ENCODE results near the gene PML.
"Not testable (repeated sequence)": the region's sequence is repeated elsewhere in the genome, so short reads cannot be mapped to it uniquely, and the experiment has no call there.

The PML gene

DNA sequence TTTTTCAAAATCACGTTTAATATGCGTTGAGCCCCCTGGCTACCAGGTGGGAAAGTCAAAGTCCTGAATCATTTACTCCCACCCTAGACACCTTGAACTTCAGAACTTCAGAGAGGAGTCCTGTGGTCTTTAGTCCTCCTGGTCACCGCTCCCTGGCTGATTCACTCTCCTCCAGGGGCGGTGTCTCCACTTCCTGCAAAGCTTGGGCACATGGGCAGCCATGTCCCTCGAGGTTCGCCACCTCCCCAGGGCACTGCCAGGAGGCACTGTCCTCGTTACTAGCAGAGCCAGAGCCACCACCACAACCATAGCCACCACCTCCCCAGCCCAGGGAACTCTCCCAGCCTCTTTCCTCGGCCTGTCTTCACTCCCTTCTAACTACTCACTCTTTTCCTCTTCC lies 37.2 kb upstream of the PML start:
- DNase-seq (ENCODE audit: low read depth), result no peak
- no peak overlapping the region for H3K4me3 ChIP-seq (ENCODE audit: low read depth, low read length)

DNA sequence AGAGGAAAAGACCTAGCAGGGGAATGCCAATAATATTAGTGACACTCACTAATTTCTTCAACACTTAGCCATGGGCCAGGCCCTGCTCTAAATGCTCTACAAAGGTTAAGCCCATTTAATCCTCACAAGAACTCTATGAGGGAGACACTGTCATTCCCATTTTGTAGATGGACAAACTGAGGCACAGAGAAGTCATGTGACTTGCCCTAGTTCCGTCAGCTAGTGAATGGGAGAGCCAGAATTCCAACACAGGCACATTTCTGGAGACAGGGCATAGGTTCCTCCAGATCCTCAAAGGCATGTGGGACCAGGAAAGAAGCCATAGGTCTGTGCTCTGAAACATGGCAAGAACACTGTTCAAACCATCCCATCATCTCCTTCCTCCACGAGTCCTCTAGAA lies 36.7 kb upstream of the PML start:
- DNase-seq (ENCODE audit: low read depth), result no peak
- H3K4me3 ChIP-seq (ENCODE audit: low read depth, low read length), result no peak overlapping the region

DNA sequence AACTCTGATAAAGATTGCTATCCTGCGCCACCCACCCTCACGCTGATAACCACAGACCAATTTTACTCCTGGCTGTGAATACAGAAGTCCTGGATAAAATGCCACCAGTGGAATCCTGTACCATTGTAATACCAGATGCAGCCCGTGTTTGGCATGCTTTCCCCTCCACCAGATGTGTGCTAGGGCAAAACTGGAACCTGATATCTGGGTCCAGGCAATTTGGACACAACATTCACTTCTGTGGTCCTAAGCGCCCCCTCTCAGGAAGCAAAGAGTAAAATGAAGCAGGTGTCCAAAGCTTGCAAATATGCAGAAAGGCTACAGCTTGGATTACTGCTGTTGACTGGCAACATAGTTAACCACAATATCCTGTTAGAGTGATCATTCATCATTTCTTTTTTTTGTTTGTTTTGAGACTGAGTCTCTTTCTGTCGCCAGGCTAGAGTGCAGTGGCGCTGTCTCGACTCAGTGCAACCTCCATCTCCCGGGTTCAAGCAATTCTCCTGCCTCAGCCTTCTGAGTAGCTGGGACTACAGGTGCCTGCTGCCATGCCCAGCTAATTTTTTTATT lies 35.4 kb upstream of the PML start:
- H3K4me3 ChIP-seq (ENCODE audit: low read depth, low read length), result no peak overlapping the region
- no peak for DNase-seq (ENCODE audit: low read depth)

DNA sequence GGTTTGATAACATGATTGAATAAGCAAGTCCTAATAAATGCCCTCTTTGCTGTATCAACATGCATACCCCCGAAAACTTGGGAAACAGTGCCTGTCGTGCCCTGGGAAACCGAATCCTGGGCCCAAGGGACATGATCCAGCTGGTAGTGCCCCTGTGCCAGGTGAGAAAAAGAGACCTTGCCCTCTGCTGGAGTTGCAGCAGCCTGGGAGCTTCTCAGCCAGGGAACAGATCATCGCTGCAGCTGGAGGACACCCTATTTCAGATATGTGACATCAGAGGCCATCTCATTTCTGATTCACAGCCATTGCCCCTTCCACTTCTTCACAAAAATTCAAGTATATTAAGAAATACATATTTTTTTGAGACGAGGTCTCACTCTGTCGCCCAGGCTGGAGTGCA lies 34.7 kb upstream of the PML start:
- no peak overlapping the region for H3K4me3 ChIP-seq (ENCODE audit: low read depth, low read length)
- DNase-seq (ENCODE audit: low read depth), result no peak

DNA sequence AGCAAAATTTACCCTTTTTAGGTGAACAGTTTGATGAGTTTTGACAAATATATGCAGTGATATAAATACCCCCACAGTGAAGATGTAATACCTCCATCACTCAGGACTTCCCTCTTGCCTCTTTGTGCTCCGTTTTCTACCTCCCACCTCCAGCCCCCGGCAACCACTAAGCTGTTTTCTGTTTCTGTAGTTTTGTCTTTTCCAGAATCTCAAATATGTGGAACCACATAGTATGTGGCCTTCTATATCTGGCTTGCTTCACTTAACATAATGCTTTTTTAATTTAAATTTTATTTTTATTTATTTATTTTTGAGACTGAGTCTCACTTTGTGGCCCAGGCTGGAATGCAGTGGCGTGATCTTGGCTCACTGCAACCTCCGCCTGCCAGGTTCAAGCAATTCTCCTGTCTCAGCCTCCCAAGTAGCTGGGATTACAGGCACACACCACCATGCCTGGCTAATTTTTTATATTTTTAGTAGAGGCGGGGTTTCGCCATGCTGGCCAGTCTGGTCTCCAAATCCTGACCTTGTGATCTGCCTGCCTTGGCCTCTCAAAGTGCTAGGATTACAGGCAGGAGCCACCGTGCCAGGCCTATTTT lies 33.9 kb upstream of the PML start:
- H3K4me3 ChIP-seq (ENCODE audit: low read depth, low read length); DNase-seq (ENCODE audit: low read depth): not testable (repeated sequence)

DNA sequence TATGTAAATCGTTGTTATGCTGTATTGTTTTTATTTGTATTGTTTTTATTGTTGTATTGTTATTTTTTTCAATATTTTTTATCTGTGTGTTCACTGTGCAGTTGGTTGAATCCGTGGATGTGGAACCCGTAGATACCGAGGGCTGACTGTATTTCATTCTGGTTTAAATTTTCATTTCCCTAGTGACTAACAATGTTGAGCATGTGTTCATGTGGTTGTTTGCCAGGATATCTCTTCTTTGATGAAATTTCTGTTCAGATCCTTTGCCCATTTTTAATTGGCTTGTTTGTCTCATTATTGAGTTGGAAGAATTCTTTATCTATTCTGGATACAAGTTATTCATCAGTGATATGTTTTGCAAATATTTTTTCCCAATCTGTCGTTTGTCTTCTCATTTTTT lies 32.1 kb upstream of the PML start:
- DNase-seq (ENCODE audit: low read depth), result no peak

DNA sequence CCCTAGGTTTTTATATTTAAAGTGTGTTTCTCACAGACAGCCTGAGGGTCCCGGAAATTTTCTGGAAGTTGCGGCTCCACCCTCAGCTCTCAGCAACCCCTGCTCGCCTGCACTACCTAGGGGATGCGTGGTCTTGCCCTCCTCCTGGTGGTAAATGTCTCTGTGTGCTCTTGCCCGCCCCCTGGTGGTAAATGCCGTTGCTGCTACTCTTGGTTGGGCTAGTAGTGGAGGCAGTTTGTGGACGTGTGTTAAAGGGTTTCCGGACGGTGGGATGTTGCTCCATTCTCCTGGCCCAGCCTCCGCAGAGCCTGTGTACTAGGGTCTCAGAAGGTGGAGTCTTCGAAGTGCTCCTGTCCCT lies 29.8 kb upstream of the PML start:
- no peak overlapping the region for H3K4me3 ChIP-seq (ENCODE audit: low read depth, low read length)
- DNase-seq (ENCODE audit: low read depth), result no peak

More for the DNA sequence above, 32.1 kb upstream of the PML start:
- H3K4me3 ChIP-seq (ENCODE audit: low read depth, low read length), result no peak overlapping the region

DNA sequence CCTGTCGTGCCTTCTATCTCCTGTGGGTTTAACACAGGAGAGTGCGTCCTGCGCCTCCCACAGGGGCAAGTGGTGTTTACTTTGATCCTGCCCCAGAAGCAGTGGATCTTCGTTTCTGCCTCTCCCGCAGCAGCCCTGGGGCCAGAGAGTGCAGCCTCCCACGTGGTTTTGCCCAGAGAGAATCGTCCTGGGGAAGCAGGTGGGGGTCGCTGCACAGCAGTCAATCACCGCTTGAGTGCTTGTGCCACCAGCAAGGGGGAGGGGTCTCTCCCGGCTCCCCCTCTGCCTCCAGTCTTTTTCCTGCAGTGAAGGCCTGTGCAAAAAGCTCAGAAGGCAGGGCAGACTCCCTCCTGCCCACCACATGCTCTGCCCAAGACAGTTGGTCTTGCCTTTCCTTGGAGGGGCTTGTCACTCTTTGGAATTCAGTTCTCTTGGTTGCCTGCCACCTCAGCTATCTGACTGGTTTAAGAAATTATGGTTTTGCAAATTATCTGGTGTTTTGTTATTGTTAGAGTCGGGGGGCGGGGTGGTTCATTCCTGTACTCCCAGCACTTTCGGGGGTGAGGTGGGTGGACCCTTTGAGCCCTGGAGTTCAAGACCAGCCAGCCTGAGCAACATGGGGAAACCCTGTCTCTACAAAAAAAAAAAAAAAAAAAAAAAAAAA lies 29.3 kb upstream of the PML start:
- no peak overlapping the region for H3K4me3 ChIP-seq (ENCODE audit: low read depth, low read length)
- DNase-seq (ENCODE audit: low read depth), result no peak

DNA sequence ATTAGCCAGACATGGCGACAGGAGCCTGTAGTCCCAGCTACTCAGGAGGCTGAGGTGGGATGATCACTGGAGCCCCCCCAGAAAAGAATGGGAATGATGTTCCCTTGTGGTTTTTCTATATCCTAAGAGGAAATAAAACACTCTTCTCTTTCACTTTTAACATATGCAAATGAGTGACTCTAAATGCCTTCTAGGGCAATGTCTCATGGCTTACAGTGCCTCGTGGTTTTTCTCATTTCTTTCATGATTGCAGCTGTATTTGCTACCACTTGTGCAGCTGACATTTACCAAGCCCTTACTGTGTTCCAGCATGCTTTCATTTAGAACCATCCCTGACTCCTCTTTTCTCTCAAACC lies 28.8 kb upstream of the PML start:
- no peak for DNase-seq (ENCODE audit: low read depth)
- no peak overlapping the region for H3K4me3 ChIP-seq (ENCODE audit: low read depth, low read length)

DNA sequence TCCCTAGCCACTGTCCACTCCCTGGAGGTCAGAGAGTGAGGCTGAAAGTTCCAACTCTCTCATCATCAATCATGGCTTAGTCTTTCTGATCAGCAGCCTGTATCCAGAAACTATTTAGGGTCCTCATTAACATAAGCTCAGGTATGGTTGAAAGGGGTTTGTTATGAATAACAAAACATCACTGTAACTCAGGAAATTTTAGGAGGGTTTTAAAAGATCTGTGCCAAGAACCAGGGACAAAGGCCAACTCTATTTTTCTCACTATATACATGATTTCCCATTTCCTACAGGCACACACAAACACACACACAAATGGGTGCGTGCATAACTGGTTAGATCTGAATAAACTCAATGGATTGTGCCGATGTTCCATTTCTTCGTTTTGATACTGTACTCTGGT lies 26.1 kb upstream of the PML start:
- H3K4me3 ChIP-seq (ENCODE audit: low read depth, low read length), result no peak overlapping the region
- DNase-seq (ENCODE audit: low read depth), result no peak

DNA sequence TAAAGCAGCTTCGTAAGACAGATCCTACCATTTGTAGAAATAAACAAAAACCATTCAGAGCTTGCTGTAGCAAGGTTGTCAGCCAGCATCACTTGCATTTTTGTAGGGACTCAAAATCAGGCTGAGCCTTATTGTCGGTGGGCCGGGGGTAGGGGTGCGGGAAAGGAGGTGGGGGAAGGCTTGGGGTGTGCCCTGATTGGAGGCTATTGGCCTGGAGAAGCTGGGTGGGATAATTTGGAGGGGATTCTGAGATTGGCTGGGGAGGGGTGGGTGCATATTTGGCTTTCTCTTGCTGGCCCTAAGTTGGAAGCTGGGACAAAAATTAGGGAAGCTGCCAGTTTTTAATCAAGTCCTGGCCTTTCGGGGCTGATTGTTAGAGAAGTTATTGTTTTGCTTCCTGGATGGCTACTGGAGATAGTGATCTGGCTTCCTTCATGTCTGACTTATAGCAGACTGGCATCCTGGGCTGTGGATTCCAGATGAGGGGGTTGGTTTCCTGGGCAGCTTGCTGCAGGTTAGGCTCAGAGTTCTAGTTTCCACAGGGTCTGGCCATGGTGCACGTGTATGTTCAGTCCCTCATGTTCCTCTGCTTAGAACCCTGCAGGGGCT lies 25.3 kb upstream of the PML start:
- no peak overlapping the region for H3K4me3 ChIP-seq (ENCODE audit: low read depth, low read length)
- no peak for DNase-seq (ENCODE audit: low read depth)

DNA sequence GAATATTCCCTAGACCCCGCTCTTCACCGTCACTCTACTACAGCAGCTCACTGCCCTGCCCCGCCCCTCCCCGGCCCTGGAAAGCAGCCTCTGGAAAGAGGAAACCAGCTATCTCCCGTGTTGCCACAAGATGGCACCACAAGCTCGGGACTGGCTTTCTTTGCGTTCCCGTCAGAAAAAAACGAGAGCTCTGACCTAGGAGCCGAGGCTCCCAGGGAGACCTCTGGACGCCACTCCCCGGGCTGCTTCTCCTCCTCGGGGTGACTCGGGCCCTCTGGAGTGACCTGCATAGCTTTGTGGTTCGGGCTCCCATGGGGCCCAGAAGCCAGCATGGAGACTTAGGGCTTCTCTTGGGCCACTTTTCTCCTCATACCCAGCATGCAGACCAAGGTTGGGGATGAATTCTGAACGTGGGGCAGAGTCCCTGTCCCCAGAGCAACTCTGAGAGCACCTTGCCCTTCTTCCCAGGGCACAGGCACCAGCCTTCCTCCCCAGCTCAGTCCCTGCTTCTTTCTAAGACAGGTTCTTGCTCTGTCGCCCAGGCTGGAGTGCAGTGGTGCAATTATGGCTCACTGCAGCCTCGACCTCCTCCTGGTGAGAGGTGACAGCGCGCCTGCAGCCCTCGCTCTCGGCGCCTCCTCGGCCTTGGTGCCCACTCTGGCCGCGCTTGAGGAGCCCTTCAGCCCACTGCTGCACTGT lies 21.4 kb upstream of the PML start:
- peak overlapping the region; percentile 15 for H3K4me3 ChIP-seq (ENCODE audit: low read depth, low read length)

DNA sequence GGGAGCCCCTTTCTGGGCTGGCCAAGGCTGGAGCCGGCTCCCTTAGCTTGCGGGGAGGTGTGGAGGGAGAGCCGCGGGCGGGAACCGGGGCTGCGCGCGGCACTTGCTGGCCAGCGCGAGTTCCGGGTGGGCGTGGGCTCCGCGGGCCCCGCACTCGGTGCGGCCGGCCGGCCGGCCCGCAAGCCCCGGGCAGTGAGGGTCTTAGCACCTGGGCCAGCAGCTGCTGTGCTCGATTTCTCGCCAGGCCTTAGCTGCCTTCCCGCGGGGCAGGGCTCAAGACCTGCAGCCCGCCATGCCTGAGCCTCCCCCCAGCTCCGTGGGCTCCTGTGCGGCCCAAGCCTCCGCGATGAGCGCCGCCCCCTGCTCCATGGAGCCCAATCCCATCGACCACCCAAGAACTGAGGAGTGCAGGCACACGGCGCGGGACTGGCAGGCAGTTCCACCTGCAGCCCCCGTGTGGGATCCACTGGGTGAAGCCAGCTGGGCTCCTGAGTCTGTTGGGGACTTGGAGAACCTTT lies 20.8 kb upstream of the PML start:
- DNase-seq (ENCODE audit: low read depth); H3K4me3 ChIP-seq (ENCODE audit: low read depth, low read length): not testable (repeated sequence)

More for the DNA sequence above, 21.4 kb upstream of the PML start:
- no peak for DNase-seq (ENCODE audit: low read depth)

DNA sequence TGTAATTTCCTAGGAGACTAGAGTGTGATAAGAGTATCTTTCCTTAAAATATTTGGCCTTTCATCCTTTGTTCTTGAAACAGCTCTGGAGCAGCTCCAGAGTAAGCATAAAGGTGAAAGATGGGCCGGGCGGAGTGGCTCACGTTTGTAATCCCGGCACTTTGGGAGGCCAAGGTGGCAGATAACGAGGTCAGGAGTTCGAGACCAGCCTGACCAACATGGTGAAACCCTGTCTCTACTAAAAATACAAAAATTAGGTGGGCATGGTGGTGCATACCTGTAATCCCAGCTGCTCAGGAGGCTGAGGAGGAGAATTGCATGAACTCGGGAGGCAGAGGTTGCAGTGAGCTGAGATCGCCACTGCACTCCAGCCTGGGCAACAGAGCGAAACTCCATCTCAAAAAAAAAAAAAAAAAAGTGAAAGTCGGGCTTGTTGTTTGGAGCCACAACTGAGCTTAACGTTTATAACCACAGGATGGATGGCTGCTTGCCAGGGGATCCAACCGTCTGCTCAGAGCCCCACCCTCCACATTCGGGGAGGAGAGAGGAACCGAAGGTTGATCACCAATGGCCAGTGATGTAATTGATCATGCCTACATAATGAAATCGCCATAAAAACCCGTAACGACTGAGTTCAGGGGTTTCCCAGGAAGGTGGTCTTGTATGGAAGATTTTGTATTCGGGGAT lies 18.9 kb upstream of the PML start:
- H3K4me3 ChIP-seq (ENCODE audit: low read depth, low read length); DNase-seq (ENCODE audit: low read depth): not testable (repeated sequence)

DNA sequence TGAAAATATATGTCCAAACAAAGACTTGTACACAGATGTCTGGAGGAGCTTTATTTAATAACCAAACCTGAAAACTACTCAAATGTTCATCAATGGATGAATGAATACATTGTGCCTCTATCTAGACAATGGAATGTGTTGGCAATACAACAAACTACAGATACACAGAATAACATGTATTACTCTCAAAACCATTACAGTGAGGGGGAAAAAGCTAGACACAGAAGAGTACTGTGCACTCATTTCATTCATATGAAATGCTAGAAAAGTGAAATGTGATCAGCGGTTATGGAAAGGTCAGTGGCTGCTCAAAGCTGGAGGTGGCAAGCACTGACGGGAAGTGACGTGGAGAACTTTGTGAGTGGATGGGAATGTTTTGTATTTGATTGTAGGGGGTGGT lies 15.6 kb upstream of the PML start:
- no peak for DNase-seq (ENCODE audit: low read depth)
- H3K4me3 ChIP-seq (ENCODE audit: low read depth, low read length), result no peak overlapping the region

DNA sequence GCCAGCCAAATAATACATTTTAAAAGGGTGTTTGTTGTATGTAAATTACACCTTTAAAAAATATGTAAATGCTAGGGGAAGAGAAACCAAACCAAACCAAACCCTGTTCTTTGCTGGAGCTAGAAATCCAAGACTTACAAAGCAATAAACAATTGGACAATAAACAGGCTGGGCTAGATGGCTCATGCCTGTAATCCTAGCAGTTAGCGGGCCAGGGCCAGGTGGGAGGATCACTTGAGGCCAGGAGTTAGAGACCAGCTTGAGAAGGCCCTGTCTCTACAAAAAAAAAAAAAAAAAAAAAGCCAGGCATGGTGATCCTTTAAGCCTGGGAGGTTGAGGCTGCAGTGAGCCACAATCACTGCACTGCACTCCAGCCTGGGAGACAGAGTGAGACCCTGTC lies 14.9 kb upstream of the PML start:
- H3K4me3 ChIP-seq (ENCODE audit: low read depth, low read length), result no peak overlapping the region
- no peak for DNase-seq (ENCODE audit: low read depth)

DNA sequence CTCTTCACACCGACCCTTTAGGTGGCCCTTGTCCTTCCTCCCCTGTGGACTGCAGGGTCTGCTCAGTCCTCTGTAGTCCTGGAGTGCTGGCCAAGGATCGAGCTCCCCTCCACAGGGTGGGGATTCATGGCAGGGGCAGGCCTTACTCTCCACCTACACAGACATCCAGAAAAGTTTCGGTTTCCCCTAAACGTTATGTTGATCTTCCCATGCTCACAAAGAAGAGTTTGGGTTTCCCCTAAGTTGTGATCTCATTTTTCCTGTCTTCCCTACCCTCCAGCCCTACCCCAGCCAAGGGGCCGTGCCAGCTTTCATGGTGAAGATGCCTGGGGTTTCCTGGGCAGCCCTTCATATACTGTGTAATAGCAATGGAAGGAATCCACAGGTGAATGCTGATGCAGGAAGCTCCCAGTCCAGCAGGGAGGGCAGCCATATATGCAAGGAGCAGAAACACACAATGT lies 12.7 kb upstream of the PML start:
- no peak for DNase-seq (ENCODE audit: low read depth)
- H3K4me3 ChIP-seq (ENCODE audit: low read depth, low read length), result no peak overlapping the region

DNA sequence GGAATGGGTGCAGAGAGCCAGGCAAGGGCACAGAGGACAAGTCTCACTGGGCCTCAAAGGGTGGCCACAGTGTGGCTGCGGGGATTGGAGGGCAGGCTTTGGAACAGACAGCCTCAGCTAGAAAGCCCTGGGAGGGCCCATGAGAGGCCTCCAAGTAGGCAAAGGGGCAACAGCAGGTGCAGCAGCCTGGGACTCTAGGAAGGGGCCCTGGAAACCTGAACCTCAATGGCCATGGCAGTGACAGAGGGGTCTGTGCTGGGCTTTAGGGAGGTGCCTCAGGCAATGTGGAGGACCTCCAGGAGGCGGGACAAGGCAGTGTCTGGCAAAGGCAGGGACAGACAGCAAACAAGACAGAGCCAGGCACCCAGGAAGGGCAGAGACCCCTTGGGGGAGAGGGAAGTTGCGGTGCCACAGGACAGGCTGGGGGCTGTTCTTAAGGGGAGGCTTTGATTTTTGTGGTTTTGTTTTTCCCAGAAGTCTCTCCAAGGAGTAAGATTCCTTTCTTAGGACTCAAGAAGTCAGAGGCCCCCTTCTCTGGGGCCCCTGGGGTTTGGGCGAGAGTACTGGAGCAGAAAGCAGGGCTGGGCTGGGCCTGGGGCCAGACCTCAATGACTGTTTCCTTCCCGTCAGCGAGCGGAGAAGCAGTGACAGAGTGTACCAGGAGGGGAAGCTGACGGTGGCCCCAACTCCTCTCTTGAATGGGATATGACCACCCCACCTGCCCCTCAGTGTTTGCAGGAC lies 12.1 kb upstream of the PML start:
- no peak overlapping the region for H3K4me3 ChIP-seq (ENCODE audit: low read depth, low read length)
- DNase-seq (ENCODE audit: low read depth), result peak; percentile 90

DNA sequence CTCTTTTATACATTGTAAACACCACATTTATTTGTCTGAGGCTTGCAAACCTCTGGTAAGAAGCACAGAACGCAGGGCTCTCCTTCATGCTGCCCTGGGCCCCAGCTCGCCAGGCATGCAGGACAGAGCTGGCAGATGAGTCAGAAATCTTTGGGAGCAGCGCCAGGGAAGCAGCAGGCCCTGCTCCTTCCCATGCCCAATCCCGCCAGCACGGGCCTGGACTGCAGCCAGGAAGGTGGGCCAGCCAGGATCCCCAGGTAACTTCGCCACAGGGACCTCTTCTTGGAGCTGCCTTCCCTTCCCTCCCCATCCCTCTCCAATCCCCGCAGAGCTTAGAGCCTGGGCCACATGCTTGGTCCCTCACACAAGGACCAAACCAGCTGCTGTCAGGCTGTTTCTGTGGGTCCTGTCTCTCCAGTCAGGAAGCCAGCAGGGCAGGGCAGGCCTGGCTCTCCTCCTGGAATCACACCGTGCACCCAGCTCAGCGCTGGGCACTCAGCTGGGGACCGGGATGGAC lies 11.2 kb upstream of the PML start:
- H3K4me3 ChIP-seq (ENCODE audit: low read depth, low read length), result no peak overlapping the region
- no peak for DNase-seq (ENCODE audit: low read depth)
